T follicular helper cell (primary cell): ENCODE results near the gene FBLN1.
"Not testable (repeated sequence)": the region's sequence is repeated elsewhere in the genome, so short reads cannot be mapped to it uniquely, and the experiment has no call there.

Experiments used
- DNase-seq: peaks from one replicate; pipeline ENCODE4 v3.0.0-alpha.2; 2020; ENCODE audit warnings: low read depth

Gene FBLN1

DNA sequence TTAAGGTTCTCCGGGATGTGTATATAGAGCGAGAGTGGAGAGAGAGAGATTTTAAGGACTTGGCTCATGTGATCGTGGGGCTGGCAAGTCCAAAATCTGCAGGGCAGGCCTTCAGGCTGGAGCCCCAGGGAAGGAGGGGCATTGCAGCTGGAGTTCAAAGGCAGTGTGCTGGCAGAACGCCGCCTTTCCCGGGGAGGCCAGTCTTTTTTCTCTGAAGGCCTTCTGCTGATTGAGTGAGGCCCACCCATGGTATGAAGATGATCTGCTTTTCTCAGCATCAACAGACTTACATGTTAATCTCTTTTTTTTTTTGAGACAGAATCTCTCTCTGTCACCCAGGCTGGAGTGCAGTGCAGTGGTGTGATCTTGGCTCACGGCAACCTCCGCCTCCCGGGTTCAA is 25.4 kb downstream of the FBLN1 start:
- DNase-seq: no peak

DNA sequence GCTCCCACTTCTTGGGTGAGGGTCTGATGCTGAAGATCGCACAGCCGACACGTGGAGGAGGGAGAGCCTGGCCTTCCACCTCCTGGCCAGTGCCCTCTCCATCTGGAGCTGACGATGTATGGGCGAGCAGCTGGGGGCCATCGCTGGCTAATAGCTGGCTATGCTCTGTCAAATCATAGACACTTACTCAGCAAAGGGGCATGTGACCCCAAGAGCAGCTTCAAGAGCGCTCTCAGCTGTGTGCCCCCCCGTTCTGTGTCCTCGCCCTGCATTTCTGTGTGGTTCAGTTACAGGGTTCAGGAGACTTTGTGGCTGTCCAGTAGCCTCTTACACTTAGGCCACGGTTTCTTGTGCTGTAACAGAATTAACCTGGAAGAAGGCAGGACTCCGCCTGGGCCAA is 26.4 kb downstream of the FBLN1 start:
- no peak for DNase-seq

DNA sequence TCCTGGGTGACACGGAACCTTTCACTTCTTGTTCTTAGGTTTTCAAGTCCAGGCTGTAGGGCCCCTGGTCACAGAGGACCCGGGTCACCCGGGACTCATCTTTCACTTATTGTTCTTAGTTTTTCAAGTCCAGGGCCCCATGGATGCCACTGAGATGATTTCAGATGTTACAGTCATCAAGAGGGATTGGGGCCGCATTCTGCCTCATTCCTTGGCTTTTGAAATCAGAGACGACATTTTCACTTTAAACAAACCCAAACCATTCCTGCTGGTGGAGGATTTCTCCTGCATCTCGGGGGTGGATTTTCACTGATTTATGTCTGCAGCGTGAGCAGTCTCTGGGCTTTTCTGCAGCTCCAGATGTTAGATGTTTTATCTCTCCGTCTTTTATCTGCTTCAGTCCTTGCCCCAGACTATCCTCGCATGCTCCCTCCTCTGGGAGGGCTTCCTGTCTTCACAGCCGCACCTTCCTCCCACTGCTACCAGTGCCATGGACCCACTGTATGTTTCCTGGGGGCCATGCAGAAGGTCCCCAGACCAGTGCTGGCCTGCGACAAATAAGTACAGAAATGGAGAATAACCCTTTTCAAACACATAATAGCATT is 27.4 kb downstream of the FBLN1 start:
- no peak for DNase-seq

DNA sequence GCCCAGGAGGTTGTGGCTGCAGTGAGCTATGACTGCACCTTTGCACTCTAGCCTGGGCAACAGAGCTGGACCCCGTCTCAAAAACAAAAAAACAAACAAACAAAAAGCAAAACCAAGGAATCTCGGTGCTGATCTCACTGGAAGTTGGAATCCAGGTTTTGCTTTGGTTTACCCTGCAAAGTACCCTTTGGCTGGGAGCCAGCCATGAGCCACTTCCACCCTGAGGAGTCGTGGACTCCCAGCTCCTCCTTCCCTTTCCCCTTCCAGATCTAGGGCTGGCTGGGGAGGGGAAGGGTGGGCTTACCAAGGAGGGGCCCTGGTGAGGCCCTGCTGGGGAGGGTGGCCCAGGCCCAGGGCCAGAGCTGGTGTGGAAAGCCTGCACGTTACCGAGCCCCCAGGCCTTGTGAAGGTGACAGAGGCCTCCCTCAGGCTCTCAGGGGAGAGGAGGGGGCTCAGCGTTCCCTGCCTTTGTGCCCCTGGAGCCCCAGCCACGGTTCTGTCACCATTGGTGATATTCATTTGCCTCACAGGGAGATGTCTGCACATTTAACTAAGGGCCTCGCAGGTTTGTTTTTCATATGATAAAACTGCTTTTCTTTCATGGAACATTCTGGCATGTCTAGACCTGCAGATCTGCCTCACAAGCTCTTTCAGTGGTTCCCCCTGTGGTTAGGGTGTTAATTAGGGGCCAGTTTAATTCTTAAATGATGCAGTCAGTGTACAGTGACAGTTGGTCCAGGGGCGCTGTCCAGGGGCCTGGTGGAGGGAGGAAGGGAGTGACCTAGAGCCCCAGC is 29.0 kb downstream of the FBLN1 start:
- no peak for DNase-seq

DNA sequence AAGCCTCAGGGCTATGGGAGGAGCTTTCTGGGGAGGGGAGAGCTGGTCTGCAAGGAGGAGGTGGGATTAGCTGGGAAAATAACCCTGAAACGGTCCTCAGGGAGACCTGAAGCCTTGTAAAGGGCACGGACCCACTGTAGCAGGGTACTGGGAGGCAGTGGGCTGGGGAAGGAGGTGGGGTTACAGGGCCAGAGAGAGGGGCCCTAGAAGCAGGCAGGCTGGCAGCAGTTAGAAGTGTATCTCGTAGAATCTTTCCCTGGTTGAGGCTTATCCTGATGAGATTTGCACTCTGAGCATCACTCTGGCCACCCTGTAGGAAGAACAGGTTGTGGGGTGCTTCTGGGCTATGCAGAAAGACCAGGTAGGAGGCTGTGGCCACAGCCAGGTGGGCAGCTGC is 29.6 kb downstream of the FBLN1 start:
- no peak for DNase-seq

DNA sequence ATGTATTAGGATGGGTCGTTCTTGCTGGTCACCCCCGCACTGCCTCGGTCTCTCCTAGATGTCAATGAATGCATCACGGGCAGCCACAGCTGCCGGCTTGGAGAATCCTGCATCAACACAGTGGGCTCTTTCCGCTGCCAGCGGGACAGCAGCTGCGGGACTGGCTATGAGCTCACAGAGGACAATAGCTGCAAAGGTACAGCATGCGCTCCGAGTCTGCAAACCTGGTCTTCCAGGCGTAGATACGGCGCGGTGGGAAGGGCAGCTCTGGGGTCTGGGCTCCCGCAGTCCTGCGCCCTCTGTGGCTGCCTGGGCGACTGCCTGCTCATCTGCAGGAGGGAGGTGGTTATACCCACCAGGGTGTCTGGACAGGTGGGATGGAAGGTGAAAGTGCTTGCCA is 31.0 kb downstream of the FBLN1 start:
- DNase-seq: no peak

DNA sequence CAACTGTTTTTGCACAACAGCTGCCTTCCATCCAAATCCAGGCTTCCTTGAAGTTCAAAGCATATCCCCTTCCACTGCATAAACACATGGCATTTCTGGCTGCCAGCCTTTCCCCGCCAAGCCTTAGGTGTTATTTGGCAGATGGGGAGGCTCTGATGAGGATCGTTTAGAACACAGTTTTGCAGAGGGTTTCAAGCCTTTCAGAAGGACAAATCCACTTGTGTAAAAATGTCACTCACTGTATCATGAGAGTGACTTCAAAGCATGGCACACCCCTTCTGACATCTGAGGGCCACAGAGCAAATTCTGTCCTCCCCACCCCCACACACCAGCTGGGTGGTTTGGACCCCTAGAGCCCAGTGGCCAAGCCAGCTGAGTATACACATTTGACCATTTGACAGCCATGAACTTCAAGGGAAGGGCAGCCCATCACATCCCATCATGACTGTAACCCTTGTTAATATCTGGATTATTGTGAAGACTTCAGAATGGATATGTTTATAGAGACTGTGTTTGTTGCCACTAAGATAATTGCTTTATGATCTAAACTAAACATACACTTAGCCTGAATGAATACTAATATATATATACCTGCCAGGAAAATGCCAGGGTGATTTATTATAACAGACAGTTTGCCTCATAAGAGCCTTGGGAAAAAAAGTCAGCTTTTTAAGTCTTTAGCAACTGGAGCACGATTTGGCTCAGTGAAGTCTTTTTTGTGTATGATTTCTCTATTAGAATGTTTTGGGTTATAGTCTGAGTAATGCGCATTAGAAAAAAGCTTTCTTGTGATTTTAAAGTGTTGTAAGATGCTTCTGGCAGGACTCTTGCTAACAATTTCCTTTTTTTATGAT is 31.9 kb downstream of the FBLN1 start:
- DNase-seq: no peak

DNA sequence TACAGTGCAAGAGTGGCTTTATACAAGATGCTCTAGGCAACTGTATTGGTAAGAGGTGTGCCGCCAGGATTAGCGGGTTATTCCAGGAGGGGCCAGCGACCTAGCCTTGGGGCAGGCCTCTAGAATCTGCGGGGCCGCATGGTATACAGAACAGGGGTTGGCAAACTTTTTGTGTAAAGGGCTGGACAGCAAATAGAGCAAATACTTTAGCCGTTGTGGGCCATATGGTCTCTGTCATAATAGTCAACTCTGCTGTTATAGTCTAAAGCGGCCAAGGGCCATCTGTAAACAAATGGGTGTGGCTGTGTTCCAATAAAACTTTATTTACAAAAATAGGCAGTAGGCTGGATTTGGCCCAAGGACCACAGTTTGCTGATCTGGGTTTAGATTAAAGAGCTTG is 32.6 kb downstream of the FBLN1 start:
- no peak for DNase-seq

DNA sequence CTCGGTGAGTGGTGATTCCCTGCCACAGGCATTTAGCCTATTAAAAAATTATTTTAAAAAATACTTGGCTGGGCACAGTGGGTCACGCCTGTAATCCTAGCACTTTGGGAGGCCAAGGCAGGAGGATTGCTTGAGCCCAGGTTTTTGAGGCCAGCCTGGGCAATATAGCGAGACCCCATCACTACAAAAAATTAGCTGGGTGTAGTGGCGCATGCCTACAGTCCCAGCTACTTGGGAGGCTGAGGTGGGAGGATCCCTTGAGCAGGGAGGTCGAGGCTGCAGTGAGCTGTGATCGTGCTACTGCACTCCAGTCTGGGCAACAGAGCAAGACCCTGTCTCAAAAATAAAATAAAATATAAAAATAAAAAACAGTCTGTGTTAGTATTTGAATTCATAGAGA is 33.2 kb downstream of the FBLN1 start:
- not testable (repeated sequence) for DNase-seq

DNA sequence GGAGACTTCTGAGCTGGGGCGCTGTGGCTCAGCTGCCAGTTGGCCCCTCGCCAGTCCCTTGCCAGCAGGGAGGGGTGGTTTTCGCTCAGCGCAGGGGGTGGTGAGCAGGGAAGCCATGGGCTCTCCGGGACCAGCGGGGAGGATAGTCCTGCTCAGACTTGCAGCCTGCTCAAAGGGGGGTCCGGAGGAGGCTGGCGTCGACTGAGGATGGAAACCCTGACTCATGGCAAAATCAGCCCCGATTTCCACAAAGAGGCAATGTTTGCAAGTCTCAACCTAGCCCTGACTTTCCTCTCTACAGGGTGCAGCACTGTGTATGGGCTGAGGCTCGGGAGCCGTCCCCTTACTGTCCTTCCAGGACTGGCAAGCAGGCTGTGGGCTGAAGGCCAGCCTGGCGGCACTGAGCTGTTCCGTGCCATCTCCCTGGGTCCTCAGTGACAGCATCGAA is 35.1 kb downstream of the FBLN1 start:
- DNase-seq: no peak

DNA sequence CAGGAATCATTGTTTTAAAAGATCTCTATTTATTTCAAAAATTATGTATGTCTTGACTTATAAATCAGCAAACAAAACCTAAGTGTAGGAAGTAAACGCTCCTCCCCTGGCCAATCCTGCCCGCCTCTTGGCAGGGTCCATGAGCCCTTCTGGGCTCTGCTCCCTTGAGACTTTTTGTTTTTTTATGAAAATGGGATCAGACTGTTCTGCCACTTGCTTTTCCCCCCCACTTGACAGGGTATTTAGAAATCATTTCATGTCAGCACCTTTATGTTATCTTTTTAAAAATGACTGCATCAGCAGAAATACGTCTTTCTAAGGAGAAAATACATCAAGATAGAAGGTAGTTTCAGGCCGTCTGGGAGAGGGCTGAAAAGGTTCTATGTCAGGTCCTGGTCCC is 35.6 kb downstream of the FBLN1 start:
- DNase-seq: no peak

DNA sequence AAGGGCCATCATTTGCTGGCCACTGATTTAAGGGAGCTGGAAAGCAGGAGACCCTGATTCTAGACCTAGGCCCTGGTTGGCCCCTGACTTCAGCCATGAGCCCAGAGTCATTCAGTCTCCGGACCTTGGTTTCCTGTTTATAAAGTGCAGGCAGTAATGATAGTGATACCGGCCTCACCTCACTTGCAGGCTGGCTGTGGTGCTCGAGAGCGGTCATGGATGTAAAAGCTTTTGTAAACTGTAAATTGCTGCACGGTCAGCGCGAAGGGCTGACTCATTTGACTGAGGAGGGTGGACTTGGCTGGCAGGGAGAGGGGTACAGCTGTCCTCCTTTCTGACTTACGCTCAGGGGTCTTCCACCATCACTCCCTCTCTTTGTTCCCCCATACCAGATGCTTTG is 37.4 kb downstream of the FBLN1 start:
- DNase-seq: no peak

DNA sequence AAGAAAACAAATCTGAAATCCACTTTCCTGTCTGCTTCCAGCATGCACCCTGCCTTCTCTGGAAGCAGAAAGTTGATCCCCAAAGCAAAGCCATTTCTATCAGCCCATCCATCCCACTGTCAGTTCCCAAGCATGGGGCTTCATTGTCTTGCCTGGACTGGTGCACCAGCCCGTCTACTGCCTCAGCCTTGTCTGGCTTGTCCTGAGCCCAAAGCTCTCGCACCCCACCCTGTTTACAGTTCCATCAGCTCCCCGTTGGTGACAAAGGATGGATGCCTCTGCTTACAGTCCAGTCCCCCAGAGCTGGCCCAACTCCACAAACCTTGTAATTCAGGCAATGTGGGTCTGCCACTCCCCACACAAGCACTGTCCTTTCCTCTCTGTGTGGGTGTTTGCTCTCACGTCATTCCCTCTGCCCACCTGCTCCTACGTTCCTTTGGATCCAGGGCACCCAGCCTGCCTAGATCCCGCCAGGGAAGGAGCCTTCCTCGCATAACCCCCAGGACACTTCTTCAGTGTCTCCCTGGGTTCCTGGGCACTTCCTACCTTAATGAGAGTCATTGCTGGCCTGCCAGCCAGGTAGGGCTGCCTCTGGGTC is 38.8 kb downstream of the FBLN1 start:
- DNase-seq: no peak

DNA sequence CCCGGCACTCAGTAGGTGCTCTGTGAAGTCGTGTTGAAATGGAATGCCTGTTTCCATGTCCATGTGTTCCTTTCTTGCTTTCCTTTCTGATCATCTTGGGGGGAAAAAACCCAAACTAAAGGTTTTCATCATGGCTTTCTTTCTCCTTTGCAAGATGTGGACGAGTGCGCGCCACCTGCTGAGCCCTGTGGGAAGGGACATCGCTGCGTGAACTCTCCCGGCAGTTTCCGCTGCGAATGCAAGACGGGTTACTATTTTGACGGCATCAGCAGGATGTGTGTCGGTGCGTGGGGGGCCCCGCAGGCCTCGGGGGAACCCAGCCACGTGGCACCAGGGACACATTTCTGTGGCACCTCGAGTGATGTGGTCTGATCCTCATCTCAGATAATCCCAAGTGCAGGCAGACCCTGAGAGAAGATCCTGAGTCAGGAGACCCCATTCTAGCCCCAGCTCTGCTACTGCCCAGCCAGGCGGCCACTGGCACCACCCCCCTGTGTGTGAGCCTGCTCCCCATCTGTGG is 39.4 kb downstream of the FBLN1 start:
- DNase-seq: no peak

DNA sequence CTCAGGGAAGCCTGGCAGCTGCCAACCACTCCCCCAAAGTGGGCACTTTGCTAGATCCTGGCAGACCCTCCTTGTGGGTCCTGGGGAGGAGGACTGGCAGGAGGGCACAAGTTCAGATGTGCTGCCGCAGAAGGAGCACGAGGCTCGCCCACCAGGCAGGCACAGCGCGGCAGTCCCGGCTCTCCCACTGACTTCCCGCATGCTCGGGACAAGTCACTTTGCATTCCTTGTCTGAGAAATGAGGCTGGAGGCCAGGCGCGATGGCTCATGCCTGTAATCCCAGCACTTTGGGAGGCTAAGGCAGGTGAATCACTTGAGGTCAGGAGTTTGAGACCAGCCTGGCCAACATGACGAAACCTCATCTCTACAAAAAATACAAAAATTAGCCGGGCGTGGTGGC is 40.1 kb downstream of the FBLN1 start:
- not testable (repeated sequence) for DNase-seq

DNA sequence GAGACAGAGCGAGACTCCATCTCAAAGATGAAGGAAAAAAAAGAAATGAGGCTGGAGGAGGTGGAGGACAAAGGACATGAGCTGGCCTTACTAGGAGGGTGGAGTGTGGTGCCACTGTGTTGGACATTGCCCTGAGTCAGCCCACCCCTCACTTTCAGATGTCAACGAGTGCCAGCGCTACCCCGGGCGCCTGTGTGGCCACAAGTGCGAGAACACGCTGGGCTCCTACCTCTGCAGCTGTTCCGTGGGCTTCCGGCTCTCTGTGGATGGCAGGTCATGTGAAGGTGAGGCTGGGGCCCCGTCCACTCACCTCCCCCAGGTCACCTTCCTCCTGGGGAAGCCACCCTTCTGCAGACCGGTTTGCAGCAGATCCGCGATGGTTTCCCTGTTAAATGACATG is 40.6 kb downstream of the FBLN1 start:
- DNase-seq: no peak

DNA sequence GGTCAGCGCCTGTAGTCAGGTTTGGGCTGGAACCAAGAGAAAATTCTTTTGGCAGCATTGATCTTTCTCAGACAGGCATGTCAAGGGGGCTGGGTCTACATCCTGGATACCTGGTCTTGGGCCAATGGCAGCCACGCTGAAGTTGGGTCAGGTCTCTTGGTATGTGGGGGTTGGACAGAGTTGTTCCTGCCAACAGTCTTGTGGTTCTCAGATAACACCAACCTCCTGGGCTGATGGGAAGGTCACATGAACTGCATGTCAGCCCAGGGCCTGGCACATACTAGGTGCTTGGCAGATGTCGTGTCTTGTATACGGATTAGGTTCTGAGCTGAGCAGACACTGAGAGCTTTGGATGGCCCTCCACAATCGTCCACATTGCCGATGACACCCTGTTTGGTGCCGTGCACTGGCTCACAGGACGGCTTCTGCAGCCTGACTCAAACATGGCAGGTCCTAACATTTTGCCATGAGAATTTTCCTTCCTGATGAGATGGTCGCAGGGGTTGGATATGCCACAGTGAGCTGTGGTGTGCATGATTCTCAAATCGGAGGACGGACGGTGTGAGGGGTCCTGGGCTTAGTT is 42.0 kb downstream of the FBLN1 start:
- no peak for DNase-seq

DNA sequence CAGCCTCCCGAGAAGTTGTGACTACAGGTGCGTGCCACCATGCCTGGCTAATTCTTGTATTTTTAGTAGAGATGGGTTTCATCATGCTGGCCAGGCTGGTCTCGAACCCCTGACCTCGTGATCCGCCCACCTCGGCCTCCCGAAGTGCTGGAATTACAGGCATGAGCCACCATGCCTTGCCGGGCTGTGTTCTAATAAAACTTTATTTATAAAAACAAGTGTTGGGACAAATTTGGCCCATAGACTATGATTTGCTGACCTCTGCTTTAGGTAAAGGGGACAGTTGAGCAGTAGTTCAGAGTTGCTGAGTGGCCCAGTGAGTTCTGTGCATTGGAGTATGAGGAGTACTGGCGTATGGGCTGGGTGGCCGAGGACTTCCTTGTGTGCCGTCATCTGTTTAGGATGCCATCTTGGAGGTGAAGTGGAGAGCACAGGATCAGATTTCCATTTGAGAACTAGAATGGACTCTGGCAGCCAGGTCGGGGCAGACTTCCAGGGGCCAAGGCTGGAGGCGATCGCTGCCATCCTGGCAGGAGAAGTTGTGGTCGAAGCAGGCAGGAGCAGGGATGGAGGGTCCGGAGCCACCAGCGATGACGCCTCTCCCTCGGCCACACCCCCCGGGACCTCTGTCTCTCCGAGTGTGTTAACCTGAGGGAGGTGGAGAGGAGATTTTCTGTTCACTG is 43.8 kb downstream of the FBLN1 start:
- DNase-seq: no peak

DNA sequence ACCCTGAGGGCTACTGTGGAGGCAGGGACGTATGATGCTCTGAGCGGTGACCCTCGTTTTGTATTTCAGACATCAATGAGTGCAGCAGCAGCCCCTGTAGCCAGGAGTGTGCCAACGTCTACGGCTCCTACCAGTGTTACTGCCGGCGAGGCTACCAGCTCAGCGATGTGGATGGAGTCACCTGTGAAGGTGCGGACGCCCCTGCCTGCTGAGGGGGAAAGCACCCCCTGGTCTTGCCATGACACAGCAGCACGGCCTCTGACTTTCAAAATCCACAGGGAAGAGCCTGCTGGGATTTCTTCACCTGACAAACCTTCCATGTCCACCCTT is 44.3 kb downstream of the FBLN1 start:
- no peak for DNase-seq

DNA sequence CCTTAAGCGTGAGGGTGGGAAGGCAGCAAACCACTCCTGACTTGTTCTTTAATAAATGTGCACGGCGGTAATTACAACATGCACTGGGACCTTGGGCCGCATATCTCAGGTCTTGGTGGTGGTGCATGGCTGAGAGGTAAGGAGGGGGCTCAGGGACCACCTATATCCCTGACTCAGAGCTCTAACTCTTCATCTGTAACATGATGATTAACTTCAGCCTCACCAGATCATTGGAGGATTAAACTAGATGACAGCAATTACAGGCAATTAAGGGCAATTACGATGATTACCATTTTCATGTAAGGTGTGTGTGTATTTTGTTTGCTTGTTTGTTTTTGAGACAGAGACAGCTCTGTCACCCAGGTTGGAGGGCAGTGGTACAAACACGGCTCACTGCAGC is 45.0 kb downstream of the FBLN1 start:
- no peak for DNase-seq

DNA sequence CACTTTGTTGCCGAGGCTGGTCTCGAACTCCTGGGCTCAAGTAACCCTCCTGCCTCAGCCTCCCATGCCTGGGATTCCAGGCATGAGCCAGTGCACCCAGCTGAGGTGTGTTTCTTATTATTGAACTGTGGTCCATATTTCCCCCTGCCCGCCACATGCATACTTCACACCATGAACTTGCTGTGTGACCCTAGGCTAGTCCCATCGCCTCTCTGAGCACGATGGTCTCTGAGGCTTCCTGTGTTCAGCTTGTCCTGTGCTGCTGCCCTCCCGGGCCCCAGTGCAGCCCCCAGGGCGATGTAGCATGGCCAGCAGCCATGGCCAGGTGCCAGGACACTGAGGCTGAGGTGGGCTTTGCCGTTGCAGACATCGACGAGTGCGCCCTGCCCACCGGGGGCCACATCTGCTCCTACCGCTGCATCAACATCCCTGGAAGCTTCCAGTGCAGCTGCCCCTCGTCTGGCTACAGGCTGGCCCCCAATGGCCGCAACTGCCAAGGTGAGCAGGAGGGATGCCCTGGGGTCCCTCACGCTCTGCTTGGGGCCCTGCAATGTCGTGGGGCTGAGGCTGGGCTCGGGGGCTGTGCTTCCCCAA is 45.7 kb downstream of the FBLN1 start:
- DNase-seq: no peak
